Colon (tissue), 2 donors: ENCODE measurements around the gene EFNB2.

Experiments
- FAIRE-seq: peaks from 2 replicates; lab custom pipeline; 2012; peaks lifted over from hg19 to GRCh38; lab: Jason Lieb, UNC
- donor health status: control.
- donor health status: control.

Gene EFNB2

DNA sequence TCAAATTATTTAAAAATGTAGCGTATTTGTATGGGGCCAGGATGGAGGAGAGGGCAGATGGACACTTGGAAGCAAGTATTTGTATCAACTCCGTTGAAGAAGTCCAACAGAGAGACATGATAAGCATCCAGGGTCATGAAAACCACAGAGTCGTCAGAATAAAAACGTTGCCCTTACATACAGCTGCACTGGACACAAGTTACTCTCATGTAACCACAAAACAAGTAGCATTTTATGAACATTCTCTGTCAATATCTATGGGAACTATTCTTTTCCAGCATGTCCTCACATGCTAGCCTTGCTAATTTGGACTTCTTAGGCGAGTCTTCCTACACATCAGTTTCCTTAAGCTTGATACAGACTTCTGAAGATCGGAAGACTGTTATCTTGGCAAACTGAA lies 35.0 kb downstream of the EFNB2 start:
- FAIRE-seq = no peak

DNA sequence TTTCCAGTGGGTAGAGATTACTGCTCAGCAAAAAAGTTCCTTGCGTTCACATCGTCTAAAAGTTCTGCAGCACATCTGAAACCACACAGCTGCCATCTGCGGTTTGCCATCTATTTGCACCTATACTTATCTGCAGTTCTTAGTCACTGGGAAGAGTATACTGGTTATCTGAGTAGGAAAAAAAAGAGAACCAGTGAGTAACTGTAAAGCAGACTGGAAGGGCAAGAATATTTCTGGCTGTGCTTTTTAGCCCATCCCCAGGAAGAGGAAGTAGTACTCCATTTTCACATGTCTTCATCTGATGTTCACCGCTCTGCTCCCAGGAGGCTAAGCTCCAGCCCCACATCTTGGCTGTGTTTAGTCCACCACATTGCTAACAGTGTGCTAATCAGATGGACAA lies 35.6 kb downstream of the EFNB2 start:
- FAIRE-seq = no peak

DNA sequence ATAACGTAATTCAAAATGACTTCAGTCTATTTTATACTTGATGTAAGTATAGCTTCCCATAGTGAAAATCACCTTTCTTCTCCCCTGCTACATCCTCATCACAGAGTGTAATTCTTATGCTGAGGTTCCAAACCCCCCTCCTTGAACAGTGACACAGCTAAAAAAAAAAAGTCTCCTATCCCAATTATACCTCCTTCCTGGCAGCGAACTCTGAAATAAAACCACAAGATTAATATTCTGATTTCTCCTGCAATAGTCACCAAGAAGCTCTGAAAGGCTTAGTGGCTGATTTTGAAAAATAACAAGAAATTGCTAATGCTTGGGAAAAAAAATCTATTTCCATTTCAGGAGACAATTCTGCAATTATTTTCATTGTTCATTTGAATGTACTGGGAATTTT lies 36.3 kb downstream of the EFNB2 start:
- no peak for FAIRE-seq

DNA sequence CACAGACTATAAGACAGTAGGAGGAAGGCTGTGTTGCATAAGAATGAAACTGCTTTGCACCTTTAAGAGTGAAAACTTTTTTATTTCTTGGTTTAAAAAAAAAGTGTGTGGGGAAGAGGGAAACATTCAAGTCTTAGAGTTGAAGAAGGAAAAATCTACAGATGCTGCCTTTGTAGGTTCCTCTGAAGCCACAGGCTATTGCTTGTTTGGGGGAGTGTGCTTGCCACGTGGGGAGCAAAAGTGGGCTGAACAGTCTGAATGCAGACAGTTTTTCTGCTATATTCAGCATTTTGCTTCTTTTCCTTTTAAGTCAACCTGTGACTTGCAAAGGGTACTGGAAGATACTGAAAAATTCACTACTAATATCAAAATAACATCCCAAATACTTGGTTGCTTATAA lies 36.9 kb downstream of the EFNB2 start:
- FAIRE-seq = no peak

DNA sequence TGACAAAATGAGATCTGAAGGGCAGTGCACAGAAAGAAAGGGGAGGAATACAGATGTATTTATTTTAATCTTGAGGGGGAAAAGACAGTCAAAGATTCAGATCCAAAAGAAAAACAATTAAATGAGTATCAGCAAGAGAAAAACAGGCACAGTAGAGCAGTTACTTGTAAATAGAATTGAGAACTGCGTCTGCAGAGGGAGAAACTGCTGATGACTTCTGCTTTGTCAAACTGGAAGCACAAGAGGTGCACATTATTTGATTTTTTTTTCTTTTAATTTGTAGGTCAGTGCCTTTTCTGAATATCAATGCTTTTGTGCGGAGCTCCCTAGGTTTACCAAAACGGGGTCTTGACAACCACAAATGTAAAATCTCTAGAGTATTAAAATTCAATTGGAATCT lies 37.3 kb downstream of the EFNB2 start:
- no peak for FAIRE-seq

DNA sequence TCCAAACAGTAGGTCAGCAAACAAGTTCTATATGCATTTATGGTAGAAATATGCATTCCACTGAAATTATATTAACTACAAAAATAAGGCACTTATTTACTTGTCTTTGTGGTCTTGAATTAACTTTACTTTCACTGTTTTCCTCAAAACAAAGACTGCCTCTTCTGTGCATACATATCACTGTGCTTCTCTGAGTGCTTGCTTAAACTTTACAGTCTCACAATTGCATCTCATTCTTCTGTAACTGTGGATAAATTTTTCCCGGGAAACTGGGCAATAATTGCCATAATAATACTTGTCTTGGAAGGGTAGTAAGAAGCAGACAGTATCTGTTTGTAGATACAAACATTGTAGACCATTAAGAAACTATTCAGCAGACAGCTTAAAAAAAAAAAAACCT lies 38.4 kb downstream of the EFNB2 start:
- no peak for FAIRE-seq

DNA sequence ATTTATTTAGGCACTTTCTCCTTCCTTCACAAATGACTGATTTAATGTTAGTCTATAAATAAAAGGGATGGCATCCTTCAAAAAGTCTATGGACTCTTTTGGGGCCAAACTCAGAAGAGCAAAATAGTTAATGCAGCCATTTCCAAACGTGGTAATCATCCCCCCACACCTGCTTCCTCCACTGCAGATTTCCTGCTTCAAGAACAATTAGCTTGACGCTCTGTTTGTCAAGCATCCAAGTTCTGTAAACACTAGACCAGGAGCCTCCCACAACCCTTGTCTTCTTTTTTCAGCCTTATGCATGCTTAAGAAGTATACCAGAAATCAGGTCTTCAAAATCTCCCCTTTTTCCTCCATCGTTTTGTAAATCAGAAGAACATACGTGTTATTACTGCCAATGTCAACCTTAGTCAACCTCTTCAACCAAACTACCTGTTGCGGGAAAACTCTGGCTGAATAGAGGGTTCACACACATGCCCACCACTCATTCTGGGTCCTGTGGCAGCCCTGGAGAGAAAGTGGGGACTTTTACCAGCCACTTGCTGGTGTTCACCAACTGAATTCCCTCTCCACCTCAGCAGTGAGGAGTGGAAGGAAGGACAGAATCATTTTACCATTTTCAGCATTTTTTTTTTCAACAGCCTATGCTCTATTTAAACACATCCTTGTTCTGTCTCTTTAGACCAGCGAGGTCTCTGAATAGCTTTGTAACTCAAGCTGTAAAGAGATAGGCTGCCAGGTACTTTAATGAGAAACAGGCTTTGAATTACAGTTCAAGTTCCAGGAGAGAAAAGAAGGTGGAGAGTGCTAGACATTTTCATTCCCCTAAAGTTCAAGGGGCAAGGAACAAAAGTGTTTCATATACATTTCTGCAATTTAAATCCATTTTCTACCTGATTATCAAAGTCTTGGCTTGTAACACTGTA lies 39.1 kb downstream of the EFNB2 start:
- FAIRE-seq = no peak

DNA sequence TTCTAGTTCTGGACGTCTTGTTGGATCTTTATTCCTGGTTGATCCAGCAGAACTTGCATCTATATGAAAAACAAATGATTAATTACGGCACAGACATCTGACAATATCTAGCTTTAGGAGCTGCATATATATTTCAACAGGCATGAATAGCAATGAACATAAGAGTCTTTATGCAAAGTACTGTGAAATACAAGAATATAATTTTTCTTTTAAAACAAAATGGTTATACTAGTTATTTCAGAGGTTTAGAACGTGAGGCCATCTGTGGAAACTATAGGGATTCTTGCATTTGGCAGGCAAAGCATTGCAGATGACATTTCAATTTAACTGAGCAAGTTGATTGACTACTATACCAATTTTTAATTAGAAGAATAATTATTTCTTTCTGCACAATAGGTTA lies 40.5 kb downstream of the EFNB2 start:
- no peak for FAIRE-seq

DNA sequence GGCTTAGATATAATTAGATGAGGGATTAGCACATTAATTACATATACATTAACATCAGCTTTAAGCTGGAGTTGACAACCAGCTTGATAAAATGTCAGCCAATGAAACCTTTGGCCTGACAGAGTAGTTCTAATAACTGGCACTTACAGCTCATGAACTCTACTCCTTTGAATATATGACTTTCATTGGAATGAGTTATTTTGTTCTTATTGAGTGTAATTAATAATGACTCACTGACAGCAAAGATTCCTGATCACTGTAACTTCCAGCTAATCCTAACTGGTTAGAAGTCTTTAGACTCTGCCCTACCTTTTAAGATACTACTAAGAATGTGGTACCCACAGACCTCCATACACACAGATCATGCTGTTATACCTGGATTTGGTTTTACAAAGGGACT lies 41.0 kb downstream of the EFNB2 start:
- no peak for FAIRE-seq

DNA sequence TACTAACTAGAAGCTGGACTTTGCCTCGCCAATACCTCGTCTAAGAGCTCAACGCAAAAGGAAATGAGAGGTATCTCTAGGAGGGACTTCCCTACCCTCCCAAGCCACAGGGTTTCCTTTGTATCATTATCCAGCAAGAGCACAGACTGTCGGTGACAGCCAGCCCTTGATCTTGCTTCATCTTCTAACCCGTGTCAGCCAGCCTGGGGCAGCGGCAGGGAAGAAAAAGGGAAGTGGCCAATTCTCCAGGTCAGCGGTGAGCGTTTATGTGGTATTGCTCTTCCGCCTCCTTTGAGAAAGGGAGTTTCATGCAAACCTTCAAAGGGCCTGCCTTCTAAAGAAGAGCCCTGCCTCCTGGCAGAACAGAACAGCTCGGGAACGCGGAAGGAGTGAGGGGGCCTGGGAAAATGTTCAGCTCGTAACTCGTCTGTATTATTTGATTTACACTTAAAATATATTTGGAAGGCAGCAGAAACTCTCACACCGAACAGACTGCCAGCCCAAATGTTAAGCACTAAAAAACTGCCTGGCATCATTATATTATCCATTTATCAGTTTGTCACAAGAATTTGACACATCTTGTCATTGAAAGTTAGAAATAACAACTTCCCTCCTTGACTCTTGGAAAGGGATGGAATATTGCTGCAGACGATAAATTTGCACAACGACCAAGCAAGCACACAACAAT lies 41.8 kb downstream of the EFNB2 start:
- FAIRE-seq = no peak

DNA sequence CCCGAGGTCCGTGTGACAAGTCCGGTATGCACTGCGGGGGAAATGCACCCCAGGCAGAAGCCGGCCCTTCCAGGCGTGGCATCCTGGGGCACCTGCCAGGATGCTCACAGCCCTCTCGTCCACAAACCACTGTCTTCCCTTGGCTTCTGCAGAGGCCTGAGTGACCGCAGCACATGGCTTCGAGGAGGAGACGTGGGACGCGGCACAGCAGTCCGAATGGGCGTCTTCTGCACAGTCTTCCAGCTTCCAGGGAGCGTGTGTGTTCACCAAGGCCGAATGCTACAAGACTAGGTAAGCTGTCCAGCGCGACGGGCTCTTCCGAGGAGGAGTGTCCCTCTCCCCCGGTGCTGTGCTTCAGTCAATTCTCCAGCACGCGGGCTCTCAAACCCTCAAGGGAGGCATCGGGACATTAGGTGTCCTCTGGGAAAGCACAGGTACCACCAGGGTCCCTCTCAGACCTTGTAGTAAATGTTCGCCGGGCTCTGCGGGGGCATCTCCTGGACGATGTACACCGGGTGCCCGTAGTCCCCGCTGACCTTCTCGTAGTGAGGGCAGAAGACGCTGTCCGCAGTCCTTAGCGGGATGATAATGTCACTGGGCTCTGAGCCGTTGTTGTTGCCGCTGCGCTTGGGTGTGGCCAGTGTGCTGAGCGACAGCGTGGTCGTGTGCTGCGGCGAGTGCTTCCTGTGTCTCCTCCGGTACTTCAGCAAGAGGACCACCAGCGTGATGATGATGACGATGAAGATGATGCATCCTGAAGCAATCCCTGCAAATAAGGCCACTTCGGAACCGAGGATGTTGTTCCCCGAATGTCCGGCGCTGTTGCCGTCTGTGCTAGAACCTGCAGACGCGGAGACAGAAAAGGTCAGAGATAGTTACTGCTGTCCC lies 42.6 kb downstream of the EFNB2 start:
- FAIRE-seq = no peak

DNA sequence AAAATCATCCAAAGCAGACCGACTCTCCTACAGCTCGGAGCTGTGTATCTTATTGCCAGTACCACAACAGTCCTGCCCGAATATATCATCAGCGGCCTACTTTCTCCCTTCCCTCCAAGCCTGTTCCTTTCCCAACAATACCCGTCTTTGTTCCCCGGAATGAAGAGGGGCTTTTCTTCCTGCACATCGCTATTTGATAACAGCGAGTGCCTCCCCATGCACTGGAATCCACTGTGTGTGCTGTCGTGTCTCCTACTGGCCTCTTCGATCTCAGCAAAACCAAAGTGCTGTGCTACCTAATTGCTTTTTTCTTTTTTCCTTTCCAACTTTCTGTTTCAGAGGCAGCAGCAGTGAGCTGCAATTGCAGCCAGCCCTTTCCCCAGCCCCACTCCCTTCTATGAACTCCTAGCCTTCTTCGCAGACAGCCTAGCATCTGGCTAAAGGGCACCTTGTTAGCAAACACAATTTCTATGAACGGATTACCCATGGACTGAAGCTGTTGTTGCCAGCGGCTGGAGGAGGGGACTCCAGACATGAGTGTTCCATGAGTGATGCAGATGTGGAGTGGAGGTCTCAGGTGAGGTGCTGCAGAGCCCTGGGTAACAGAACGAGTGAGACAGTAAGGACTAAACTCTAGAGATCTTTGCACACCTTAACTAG lies 43.4 kb downstream of the EFNB2 start:
- FAIRE-seq = no peak

DNA sequence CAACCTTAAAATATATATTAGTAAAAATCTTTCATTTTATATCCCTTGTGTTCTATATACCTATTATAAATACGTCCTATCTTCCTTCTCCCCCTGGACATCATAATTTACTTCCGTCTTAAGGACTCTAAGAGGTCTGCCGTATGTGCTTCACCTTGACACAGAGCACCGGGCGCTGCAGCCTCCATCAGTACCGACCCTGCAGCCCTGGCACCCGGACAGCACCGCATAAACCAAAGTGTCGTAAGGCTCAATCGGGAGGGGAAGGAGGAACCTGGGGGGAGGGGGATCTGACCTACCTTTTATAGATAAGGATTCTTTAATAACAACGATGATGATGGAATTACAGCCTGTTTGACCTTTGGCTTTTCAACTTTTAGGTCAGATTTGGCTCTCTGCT lies 44.0 kb downstream of the EFNB2 start:
- FAIRE-seq = no peak

DNA sequence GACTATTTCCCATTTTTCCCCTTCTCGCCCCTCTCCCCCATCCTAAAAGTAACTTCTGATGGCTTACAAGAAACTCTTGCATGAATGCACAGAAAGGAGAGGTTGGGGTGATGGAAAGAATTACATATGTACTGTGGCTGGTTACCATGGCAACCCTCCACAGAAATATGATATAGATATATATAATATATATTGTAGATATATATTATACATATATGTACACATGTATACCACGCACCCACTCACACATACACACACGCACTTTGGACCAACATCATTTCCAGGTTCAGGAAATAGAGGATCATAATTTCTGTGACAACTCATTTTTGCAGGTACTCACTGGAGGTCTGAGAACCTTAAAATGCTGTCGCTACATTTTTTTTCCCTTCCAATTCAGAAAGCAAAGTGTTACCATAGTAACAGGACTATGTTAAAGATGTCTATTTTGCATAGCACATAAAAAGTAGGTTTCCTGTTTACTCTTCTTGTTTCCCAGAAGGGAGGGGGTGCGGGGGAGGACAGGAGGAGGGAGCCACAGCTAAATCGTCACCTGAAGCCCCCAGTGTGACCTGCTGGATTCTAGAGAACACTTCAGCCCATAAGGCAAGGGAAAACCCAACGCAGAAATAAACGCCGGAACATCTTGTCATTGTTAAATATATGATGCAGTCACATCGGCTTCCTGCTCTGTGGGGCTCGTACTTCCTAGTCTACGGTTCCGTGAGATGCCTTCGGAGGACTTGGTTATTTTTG lies 44.7 kb downstream of the EFNB2 start:
- no peak for FAIRE-seq

DNA sequence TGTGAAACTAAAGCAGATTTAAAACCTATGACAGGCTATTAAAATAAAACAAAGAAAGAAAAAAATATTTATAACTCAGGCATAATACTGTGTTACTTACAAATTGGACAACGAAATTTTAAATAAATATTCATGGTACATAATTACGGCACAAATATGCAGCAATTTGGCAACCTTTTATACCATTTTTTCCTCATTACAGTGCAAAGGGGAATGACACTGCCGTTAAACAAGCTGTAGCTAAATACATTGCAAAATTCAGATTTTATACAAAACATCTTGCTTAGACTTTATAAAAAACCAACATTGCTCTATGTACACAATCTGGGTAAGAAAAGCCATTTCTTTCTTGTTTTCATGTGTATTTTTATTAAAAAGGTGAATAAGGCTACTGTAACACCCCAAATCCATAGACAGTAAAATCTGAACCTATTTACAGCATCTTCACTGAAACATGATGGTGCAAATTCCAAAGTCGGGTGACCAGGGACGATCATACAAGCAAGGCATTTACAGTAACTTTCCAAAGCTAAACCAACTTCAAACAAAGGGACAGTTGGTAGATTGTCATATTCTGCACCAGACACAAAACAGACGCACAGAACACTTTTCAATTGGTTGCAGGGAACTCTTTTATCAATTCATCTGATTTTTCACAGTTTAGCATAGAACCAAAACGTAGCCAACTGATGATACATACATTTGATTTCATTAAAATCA lies 45.5 kb downstream of the EFNB2 start:
- no peak for FAIRE-seq

DNA sequence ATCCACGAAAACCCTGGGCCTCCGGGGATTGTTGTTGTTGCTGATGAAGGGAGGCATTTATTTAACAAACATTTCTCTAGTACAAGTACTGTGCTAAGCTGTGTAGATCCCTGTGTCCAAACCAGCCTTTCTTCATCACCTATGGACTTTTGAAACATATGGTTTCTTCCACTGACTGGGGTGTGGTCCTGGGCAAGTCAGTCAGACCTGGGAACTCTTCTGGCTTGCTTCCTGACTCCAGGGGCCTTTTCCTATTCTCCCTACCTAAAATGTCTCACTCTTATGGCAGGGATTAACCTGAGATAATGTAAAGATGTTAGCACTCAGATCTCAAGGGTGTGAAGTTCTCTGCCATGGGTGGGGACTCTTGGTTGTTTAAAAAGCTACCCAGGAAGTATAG lies 46.8 kb downstream of the EFNB2 start:
- no peak for FAIRE-seq

DNA sequence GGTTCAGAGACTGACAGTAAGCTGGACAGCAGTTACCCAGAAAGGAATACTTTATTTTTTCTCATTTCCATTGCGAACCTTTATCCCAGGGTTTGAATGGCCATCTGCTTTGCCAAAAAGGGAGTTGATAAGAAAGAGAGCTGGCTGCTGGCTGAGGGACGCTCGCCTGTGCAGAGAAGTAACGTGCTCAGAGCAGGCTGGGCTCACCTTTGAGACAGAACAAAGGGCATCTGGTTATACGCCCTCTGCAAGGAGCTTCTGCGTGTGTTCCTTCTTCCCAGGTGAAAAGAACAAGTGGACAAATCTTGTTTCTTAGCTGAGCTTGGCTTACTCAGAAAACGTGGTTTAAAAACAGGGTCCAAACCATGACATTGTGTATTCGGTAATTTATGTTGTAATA lies 47.4 kb downstream of the EFNB2 start:
- FAIRE-seq = no peak

DNA sequence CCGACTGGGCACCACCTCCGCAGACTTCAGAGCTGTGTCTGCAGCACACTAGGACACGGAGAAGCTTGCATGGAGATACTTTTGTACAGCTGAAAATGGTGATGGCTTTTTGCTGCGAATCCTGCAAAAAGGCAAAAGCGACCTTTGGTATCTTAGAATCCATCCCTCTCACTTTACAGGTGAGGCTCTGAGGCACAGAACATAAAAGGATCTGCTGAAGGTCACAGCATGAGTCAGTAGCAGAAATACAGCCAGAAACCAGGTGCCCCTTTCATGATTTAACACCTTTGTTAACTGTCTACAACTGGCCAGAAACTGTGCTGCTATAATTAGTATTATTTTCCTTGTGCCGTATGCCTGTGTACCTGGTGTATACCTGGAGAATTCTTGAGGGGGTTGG lies 48.3 kb downstream of the EFNB2 start:
- FAIRE-seq = no peak

DNA sequence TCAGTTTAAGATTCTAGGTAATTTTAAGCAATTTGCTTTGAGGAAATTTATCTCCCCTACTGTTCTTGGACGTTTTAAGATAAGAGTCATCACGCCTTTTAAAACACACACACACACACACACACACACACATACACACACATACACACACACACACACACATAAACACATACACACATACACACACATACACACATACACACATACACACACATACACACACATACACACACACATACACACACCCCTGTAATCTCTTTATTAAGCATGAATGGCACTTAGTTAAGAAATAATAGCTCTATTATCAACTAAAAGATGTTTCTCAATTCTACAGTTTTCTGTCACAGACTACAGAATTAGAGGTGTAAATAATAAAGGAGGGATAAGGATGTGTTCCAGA lies 49.2 kb downstream of the EFNB2 start:
- no peak for FAIRE-seq

DNA sequence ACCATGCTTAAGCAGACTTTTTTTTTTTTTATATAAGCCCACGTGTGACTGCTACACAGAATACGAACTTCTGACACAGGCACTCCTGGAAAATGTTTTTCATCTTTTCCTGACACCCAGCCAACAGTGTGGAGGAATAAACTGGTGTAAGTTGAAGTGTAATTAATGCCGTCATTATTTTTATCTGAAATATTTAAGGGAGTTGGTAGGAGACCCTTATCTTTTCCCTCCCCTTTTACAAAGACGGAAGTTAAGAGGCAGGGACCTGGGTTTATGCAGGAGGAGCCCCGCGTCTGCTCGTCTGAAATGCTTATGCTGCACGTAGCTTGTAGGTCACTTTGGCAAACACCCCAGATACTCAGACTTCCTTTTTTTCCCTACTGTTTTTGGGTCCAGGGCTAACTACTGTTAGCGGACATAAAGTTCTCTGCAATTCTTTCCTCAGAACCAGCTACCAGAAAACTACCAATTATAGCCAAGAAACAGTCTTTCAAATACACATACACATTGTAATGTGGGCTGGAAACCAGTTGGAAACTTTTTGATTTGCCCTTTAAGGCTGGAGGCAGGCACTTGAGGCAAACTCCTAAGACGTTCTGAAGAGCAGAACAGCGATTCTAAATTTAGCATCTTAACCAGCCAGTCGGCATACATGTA lies 50.8 kb downstream of the EFNB2 start:
- FAIRE-seq = no peak
